CD8-positive, alpha-beta memory T cell (primary cell): ENCODE measurements around the gene KIRREL1. TPM values are rescaled to one million over a fixed set of nuclear protein-coding genes. Genes with fewer than 3 reads are reported as not detected.
"Not testable (repeated sequence)": the region's sequence is repeated elsewhere in the genome, so short reads cannot be mapped to it uniquely, and the experiment has no call there.

Experiments used
- CTCF ChIA-PET: fragments of 350-600 bp; sonication (Branson Sonifier 250); formaldehyde crosslinking; loops from one replicate; lab custom pipeline; 2021; ENCODE audit warnings: antibody characterized with exemption; lab: Charles Lee
- POLR2A ChIA-PET: fragments of 350-600 bp; sonication (Branson Sonifier 250); formaldehyde crosslinking; loops from one replicate; lab custom pipeline; 2021; ENCODE audit warnings: antibody characterized with exemption; lab: Charles Lee
- DNase-seq, 5 donors: peaks; one replicate each; pipeline versions ENCODE4 v3.0.0 to v3.0.0-alpha.2; 2020 to 2022; ENCODE audit warnings: mixed read lengths in 1 of 5
- H3K27ac ChIP-seq: one replicate; pipeline ENCODE4 v1.7.0; 2013; ENCODE audit warnings: low read depth, mild to moderate bottlenecking, low read length, moderate library complexity
- H3K27me3 ChIP-seq: 2 replicates; pipeline ENCODE4 v1.7.0; 2013; ENCODE audit warnings: low read length, mild to moderate bottlenecking; ENCODE audit not compliant: insufficient read depth, poor library complexity, severe bottlenecking
- H3K36me3 ChIP-seq: 2 replicates; pipeline ENCODE4 v1.7.0; 2013; ENCODE audit warnings: mild to moderate bottlenecking, low read length, moderate library complexity; ENCODE audit not compliant: insufficient read depth
- H3K4me1 ChIP-seq: 2 replicates; pipeline ENCODE4 v1.7.0; 2013; ENCODE audit warnings: mild to moderate bottlenecking, low read length, moderate library complexity; ENCODE audit not compliant: insufficient read depth
- H3K4me3 ChIP-seq: 2 replicates; pipeline ENCODE4 v1.7.0; 2013; ENCODE audit warnings: mild to moderate bottlenecking, low read length
- H3K9me3 ChIP-seq: 2 replicates; pipeline ENCODE4 v1.7.0; 2013; ENCODE audit warnings: mild to moderate bottlenecking, low read length
- H3K27ac Mint-ChIP-seq, 8 donors: one replicate each; pipeline ENCODE4 v1.8.0; 2020 to 2021; ENCODE audit warnings: mixed read lengths in 8 of 8, mild to moderate bottlenecking in 6 of 8, inconsistent platforms in 3 of 8, moderate library complexity in 3 of 8
- H3K27me3 Mint-ChIP-seq, 2 donors: one replicate each; pipeline ENCODE4 v1.8.0; 2020 to 2021; ENCODE audit warnings: mixed read lengths in 2 of 2, mild to moderate bottlenecking in 1 of 2, moderate library complexity in 1 of 2
- H3K36me3 Mint-ChIP-seq, 3 donors: one replicate each; pipeline ENCODE4 v1.8.0; 2020 to 2021; ENCODE audit warnings: mixed read lengths in 3 of 3, inconsistent platforms in 1 of 3, mild to moderate bottlenecking in 1 of 3
- H3K4me1 Mint-ChIP-seq, 3 donors: one replicate each; pipeline ENCODE4 v1.8.0; 2020 to 2021; ENCODE audit warnings: mixed read lengths in 3 of 3, inconsistent platforms in 1 of 3, mild to moderate bottlenecking in 1 of 3
- H3K4me3 Mint-ChIP-seq, 7 donors: one replicate each; pipeline ENCODE4 v1.8.0; 2020 to 2021; ENCODE audit warnings: mixed read lengths in 7 of 7, mild to moderate bottlenecking in 6 of 7, moderate library complexity in 4 of 7, inconsistent platforms in 2 of 7
- H3K9me3 Mint-ChIP-seq, 5 donors: one replicate each; pipeline ENCODE4 v1.8.0; 2020 to 2022; ENCODE audit warnings: mixed read lengths in 5 of 5, mild to moderate bottlenecking in 3 of 5, moderate library complexity in 2 of 5, inconsistent platforms in 1 of 5
- polyA plus RNA-seq: library from polyadenylated mRNA; unstranded; fragments of 300-500 nt; fragmentation: Illumina TruSeq; gene quantifications from one replicate; pipeline ENCODE4 v1.2.3, GENCODE V29; 2021
- total RNA-seq, 2 experiments: library from RNA; stranded (reverse); gene quantifications; one replicate each; pipeline ENCODE4 v1.2.3, GENCODE V29; 2021

The KIRREL1 gene
- total and polyA plus RNA-seq, 3 experiments from 2014 or later = 0.04 TPM; not detected in 2

DNA sequence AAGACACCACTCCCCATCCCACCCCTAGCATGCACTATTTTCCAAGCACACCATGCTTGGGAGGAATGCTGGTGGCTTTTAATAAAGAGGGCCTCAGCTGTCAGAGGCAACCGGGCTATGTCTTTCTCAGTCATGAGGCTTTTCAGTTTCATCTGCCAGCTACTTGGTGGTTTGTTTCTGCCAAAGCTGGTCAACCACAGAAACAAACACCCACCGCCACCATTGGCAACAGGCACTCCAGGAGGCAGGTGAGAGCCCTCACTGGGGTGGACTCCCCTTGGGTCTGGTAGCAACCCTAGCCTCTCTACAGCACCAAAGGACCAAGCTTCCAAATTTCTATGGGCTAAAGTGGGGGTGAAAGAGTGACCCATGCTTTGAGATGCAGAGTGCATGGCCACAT is 133.0 kb downstream of the KIRREL1 start:
- Histone ChIP-seq H3K4me3 (no peak overlapping the region), H3K27me3 (peaks cover 6% of the 10 kb centered on the region), H3K4me1 (no peaks in the 10 kb centered on the region), H3K27ac (no peak overlapping the region), H3K36me3 (no peaks in the 10 kb centered on the region), H3K9me3 (no peaks in the 10 kb centered on the region)
- Mint-ChIP-seq H3K9me3 (no peaks in the 10 kb centered on the region), H3K4me1 (peaks cover 0 to 2% (median 0%) of the 10 kb centered on the region in 3 donors), H3K27ac (no peak overlapping the region), H3K36me3 (no peaks in the 10 kb centered on the region), H3K4me3 (no peak overlapping the region), H3K27me3 (peaks cover 11 to 36% of the 10 kb centered on the region in 2 donors)
- ChIA-PET CTCF (no interaction called here), POLR2A (no interaction called here)
- no peak for DNase-seq

DNA sequence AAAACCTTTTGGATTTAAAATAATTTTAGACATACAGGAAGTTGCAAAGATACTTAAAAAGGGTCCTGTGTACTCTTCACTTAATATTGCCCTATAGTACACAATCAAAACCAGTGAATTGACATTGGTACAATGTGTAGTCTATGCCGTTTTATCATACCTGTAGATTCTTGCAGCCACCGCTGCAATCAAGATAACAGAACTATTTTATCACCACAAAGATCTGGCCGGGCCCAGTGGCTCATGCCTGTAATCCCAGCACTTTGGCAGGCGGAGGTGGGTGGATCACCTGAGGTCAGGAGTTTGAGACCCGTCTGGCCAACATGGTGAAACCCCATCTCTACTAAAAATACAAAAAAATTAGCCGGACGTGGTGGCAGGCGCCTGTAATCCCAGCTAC is 135.1 kb downstream of the KIRREL1 start:
- CTCF ChIA-PET, H3K27ac Mint-ChIP-seq, DNase-seq, H3K9me3 ChIP-seq, H3K4me1 ChIP-seq, H3K4me3 Mint-ChIP-seq, H3K9me3 Mint-ChIP-seq, H3K36me3 Mint-ChIP-seq, H3K27me3 ChIP-seq, POLR2A ChIA-PET, H3K4me3 ChIP-seq, H3K36me3 ChIP-seq, H3K27ac ChIP-seq, H3K4me1 Mint-ChIP-seq: not testable (repeated sequence)
- peaks cover 4 to 28% of the 10 kb centered on the region in 2 donors for H3K27me3 Mint-ChIP-seq

DNA sequence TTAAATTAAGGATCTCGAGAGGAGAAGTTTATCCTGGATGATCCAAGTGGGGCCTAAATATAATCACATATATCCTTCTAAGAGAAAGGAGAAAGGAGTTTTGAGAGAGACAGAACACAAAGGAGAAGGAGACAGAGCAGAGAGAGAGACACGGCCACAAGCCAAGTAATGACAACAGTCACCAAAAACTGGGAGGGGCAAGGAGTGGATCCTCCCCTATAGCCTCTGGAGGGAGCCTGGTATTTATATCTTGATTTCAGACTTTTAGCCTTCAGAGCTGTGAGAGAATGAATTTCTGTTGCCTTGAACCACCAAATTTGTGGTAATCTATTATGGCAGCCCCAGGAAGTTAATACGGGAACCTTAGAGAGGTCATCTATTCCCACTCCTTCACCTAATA is 137.8 kb downstream of the KIRREL1 start:
- H3K27me3 ChIP-seq = no peaks in the 10 kb centered on the region
- H3K4me3 ChIP-seq = no peak overlapping the region
- no peak for DNase-seq
- no peaks in the 10 kb centered on the region for H3K36me3 Mint-ChIP-seq
- no peak overlapping the region for H3K27ac ChIP-seq
- ChIA-PET POLR2A (no interaction called here), CTCF (no interaction called here)
- peaks cover 0 to 2% (median 0%) of the 10 kb centered on the region in 5 donors for H3K9me3 Mint-ChIP-seq
- H3K27me3 Mint-ChIP-seq = peaks cover 1 to 11% of the 10 kb centered on the region in 2 donors
- no peaks in the 10 kb centered on the region for H3K4me1 Mint-ChIP-seq
- H3K4me1 ChIP-seq = no peaks in the 10 kb centered on the region
- H3K4me3 Mint-ChIP-seq = no peak overlapping the region
- H3K9me3 ChIP-seq = no peaks in the 10 kb centered on the region
- no peak overlapping the region for H3K27ac Mint-ChIP-seq
- no peaks in the 10 kb centered on the region for H3K36me3 ChIP-seq

DNA sequence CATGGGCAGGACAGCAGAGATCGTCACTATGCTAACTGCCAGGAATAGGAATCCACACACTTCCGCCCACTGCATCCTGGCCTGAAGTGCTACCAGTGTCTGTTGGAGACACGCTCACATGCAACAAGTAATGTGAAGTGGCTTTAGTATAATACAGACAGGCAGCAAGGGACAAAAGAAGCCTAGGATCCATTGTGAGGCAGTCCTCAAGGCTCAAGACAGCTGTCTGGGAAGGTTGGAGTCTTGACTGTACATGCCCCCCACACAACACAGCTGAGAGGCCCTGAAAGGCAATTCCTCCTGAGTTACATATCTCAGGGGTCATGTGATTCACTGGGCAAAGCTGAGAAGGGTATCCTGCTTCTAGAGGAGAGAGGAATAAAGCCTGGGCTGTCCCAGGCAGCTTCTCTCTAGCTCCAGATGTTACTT is 147.3 kb downstream of the KIRREL1 start:
- no peaks in the 10 kb centered on the region for H3K36me3 Mint-ChIP-seq
- H3K36me3 ChIP-seq = no peaks in the 10 kb centered on the region
- no peak overlapping the region for H3K27ac Mint-ChIP-seq
- no peak overlapping the region for H3K4me3 ChIP-seq
- no peak overlapping the region for H3K4me3 Mint-ChIP-seq
- CTCF ChIA-PET = interaction anchor here (1.4 kb wide), 1 partner anchor 17 kb away, joined by 3 read pairs; no protein-coding TSS in a partner anchor
- H3K4me1 Mint-ChIP-seq = no peaks in the 10 kb centered on the region
- no peaks in the 10 kb centered on the region for H3K9me3 Mint-ChIP-seq
- POLR2A ChIA-PET = no interaction called here
- H3K27ac ChIP-seq = no peak overlapping the region
- no peaks in the 10 kb centered on the region for H3K4me1 ChIP-seq
- no peaks in the 10 kb centered on the region for H3K27me3 ChIP-seq
- peaks cover 2 to 7% of the 10 kb centered on the region in 2 donors for H3K27me3 Mint-ChIP-seq
- H3K9me3 ChIP-seq = no peaks in the 10 kb centered on the region
- DNase-seq = no peak

DNA sequence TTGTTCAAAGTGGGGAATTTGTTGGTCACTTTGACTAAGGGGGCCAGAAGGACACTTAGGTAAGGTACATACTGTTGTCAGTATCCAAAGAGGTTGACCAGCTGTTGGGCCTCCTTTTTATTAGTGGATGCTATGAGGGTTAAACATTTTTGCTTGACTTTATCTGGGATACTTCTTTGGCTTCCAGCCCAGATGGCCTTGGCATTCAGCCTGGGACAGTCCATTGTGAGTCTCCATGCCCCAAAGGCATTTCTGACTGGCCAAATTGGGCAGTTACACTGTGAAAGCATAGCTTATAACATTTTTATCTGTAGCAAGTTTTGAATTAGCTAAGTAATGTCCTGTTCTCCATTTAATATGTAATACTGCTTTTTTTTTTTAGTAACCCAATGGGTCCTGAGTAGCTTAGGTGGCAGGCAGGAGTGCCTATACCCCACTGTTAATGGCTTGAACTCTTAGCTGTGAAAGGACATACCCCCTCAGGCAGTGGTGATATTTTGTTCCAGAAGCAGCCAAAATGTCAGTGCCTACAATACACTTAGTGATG is 151.8 kb downstream of the KIRREL1 start:
- peaks cover 0 to 4% (median 0%) of the 10 kb centered on the region in 3 donors for H3K36me3 Mint-ChIP-seq
- Histone ChIP-seq H3K9me3 (no peaks in the 10 kb centered on the region), H3K27ac (no peak overlapping the region), H3K36me3 (no peaks in the 10 kb centered on the region), H3K4me1 (peaks cover 10% of the 10 kb centered on the region), H3K27me3 (no peaks in the 10 kb centered on the region), H3K4me3 (no peak overlapping the region)
- CTCF ChIA-PET = no interaction called here
- H3K27ac Mint-ChIP-seq = no peak overlapping the region
- no peak overlapping the region for H3K4me3 Mint-ChIP-seq
- H3K4me1 Mint-ChIP-seq = peaks cover 24 to 29% (median 27%) of the 10 kb centered on the region in 3 donors
- no peaks in the 10 kb centered on the region for H3K9me3 Mint-ChIP-seq
- POLR2A ChIA-PET = no interaction called here
- DNase-seq = no peak
- H3K27me3 Mint-ChIP-seq = peaks cover 0 to 2% of the 10 kb centered on the region in 2 donors

DNA sequence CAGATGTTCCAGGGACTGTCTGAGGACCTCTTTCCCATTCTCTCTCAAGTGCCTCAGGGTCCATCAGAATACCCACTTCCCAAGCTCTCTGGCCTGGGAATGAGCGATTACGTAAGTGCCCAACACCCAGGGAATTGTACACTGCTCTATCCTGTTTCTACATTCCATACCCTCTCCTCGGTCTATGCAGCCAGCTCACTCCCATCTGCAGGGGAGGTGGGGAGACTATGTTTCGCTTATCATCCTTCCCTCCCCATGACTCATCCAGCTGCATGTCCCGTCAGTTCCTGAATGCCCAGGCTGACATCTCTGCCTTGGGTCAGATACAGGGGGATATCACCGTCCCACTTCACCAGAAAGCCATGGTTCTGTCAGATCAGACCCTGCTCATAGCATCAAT is 152.7 kb downstream of the KIRREL1 start:
- ChIA-PET POLR2A (no interaction called here), CTCF (no interaction called here)
- DNase-seq = no peak
- H3K4me3 Mint-ChIP-seq = peak overlapping the region in 1 of 7 donors; percentile 61
- H3K27ac ChIP-seq = no peak overlapping the region
- H3K27ac Mint-ChIP-seq = no peak overlapping the region
- H3K27me3 Mint-ChIP-seq = no peaks in the 10 kb centered on the region
- no peaks in the 10 kb centered on the region for H3K36me3 ChIP-seq
- no peaks in the 10 kb centered on the region for H3K9me3 ChIP-seq
- H3K9me3 Mint-ChIP-seq = no peaks in the 10 kb centered on the region
- H3K36me3 Mint-ChIP-seq = peaks cover 0 to 4% (median 0%) of the 10 kb centered on the region in 3 donors
- H3K4me3 ChIP-seq = no peak overlapping the region
- peaks cover 31 to 38% (median 34%) of the 10 kb centered on the region in 3 donors for H3K4me1 Mint-ChIP-seq
- H3K27me3 ChIP-seq = no peaks in the 10 kb centered on the region
- H3K4me1 ChIP-seq = peaks cover 15% of the 10 kb centered on the region

DNA sequence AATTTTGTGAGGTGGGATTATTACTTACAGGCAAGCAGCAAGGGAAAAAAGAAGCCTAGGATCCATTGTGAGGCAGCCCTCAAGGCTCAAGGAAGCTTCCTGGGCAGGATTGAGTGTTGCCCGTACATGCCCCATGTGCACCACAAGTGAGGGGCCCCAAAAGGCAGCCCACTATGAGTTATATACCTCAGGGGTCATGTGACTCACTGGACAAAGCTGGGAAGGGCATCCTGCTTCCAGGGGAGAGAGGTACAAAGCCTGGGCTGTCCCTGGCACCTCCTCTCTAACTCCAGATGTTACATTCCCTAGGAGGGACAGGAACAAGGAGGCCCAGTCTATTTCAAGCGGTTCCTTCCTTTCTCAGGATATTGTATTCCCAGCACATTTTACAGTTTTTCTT is 153.3 kb downstream of the KIRREL1 start:
- no peak for DNase-seq
- Mint-ChIP-seq H3K27me3 (no peaks in the 10 kb centered on the region), H3K9me3 (no peaks in the 10 kb centered on the region), H3K36me3 (peaks cover 0 to 4% (median 0%) of the 10 kb centered on the region in 3 donors), H3K27ac (peak overlapping the region in 1 of 8 donors; percentile 3), H3K4me3 (peak overlapping the region in 1 of 7 donors; percentile 62), H3K4me1 (peaks cover 31 to 38% (median 34%) of the 10 kb centered on the region in 3 donors)
- no peaks in the 10 kb centered on the region for H3K36me3 ChIP-seq
- CTCF ChIA-PET = no interaction called here
- POLR2A ChIA-PET = no interaction called here
- no peaks in the 10 kb centered on the region for H3K9me3 ChIP-seq
- H3K27me3 ChIP-seq = no peaks in the 10 kb centered on the region
- H3K4me3 ChIP-seq = no peak overlapping the region
- peaks cover 15% of the 10 kb centered on the region for H3K4me1 ChIP-seq
- no peak overlapping the region for H3K27ac ChIP-seq

DNA sequence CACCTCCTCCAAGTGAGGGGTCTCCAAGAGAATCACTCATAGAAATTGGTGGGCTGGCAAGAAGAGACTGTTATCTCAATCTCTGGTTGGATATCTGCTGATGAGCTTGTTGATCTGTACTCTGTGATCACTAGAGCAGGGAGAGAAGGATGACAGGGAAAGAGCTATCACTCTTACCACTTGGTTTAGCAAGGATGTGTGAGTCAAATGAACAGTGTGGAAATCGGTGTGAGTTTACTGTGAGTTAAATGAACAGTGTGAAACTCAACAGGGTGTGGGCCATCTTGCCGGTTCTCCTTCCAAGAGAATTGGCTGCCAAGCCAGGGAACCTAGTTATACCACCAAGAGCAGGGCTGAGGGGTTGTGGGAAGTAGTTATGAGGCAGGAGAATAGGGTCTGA is 154.0 kb downstream of the KIRREL1 start:
- no peaks in the 10 kb centered on the region for H3K27me3 ChIP-seq
- CTCF ChIA-PET = no interaction called here
- peaks cover 0 to 4% (median 0%) of the 10 kb centered on the region in 3 donors for H3K36me3 Mint-ChIP-seq
- peak overlapping the region in 1 of 8 donors; percentile 37 for H3K27ac Mint-ChIP-seq
- H3K27me3 Mint-ChIP-seq = no peaks in the 10 kb centered on the region
- no peaks in the 10 kb centered on the region for H3K36me3 ChIP-seq
- peaks cover 15% of the 10 kb centered on the region for H3K4me1 ChIP-seq
- H3K9me3 ChIP-seq = no peaks in the 10 kb centered on the region
- no peak overlapping the region for H3K4me3 ChIP-seq
- DNase-seq = no peak
- H3K4me1 Mint-ChIP-seq = peaks cover 31 to 38% (median 34%) of the 10 kb centered on the region in 3 donors
- H3K4me3 Mint-ChIP-seq = peak overlapping the region in 3 of 7 donors; percentile 1 to 62 (median 35)
- H3K27ac ChIP-seq = no peak overlapping the region
- no peaks in the 10 kb centered on the region for H3K9me3 Mint-ChIP-seq
- POLR2A ChIA-PET = no interaction called here
